Epithelial cell of esophagus (primary cell): ENCODE data around the gene GPR142.

Source experiments
- DNase-seq: peaks from one replicate; pipeline ENCODE4 v3.0.0; 2010; ENCODE audit warnings: low read depth
- H3K4me3 ChIP-seq: 2 replicates; pipeline ENCODE4 v1.5.1; 2011; ENCODE audit warnings: mild to moderate bottlenecking, low read length, control low read depth
- TF ChIP-seq, protein P1 (sequence below): IDR thresholded peaks from 2 replicates; pipeline ENCODE4 v1.5.1; 2011; ENCODE audit warnings: low read depth, mild to moderate bottlenecking, low read length, control low read depth, inconsistent platforms; ENCODE audit not compliant: insufficient read depth; ENCODE audit errors: missing control alignments

Gene GPR142

GRCh38 chr17:74358697-74359096 is 8.6 kb upstream of the GPR142 start:
- H3K4me3 ChIP-seq = no peak overlapping the region
- no peak for DNase-seq
- TF ChIP-seq, protein P1, sequence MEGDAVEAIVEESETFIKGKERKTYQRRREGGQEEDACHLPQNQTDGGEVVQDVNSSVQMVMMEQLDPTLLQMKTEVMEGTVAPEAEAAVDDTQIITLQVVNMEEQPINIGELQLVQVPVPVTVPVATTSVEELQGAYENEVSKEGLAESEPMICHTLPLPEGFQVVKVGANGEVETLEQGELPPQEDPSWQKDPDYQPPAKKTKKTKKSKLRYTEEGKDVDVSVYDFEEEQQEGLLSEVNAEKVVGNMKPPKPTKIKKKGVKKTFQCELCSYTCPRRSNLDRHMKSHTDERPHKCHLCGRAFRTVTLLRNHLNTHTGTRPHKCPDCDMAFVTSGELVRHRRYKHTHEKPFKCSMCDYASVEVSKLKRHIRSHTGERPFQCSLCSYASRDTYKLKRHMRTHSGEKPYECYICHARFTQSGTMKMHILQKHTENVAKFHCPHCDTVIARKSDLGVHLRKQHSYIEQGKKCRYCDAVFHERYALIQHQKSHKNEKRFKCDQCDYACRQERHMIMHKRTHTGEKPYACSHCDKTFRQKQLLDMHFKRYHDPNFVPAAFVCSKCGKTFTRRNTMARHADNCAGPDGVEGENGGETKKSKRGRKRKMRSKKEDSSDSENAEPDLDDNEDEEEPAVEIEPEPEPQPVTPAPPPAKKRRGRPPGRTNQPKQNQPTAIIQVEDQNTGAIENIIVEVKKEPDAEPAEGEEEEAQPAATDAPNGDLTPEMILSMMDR = no peak

DNA sequence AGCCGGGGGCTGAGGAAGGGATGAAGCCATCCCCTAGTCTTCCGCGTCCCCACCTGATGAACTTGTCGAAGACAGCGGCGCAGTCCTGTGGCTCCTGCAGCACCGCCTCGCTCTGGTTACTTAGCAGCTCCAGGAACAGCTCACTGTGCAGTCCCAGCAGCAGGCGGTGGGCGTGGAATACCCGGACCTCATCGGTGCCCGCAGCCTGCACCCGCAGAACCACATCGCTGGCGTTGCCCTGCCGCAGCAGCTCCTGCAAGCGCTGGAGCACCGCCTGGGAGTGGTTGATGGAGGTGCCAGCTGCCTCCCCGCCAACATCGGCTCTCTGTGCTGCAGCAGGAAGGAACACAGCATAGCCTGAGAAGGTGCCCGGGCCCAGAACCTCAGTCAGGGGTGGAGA is 7.4 kb upstream of the GPR142 start:
- TF ChIP-seq, protein P1 = no peak
- no peak for DNase-seq
- H3K4me3 ChIP-seq = no peak overlapping the region

GRCh38 chr17:74360899-74361229 is 6.4 kb upstream of the GPR142 start:
- no peak overlapping the region for H3K4me3 ChIP-seq
- no peak for DNase-seq
- TF ChIP-seq, protein P1 = no peak

DNA sequence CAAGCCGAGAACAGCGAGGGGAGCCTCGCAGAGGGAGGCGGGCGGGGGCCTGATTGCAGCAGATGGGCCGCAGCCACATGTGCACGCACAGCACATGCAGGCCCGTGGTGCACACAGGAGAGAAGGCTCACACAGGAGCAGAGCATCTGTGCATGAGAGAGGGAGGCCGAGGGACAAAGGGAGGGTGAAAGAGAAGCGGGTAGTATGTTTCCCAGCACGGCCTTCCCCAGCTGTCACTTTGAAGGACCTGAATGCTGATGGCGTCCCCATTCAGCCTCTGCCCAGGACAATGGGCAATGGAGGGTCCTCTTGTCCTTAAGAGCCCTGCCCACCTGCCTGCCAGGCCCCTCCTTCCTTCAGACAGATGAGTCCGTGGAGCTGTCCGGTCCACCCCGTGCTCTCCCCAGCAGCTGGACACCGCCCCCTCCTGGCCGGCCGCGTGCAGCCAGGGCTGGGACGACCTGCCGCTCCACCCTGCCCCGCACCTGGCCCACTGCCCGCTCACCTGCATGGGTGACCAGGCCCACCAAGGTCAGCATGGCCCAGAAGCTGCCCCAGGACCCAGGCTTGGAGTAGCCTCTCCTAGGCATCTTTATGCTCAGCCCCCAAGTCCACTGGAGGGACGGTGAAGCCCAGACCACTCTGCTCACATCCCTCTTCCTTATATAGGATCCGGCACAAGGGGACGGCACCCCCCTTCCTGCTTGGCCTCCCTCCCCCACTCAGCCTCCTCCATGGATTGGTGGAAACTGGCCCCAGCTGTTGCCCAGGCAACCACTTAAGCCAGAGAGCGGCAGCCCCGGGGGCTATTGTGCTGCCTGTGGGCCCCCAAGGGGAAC is 5.9 kb upstream of the GPR142 start, which contains the start of gene BTBD17:
TSS of gene BTBD17 (minus strand) at position 639 of the 839 bp plus-strand sequence. CDS start at position 590, 49 bp downstream.
- no peak within 1 kb of the TSS for H3K4me3 ChIP-seq
- DNase-seq = peak; percentile 17
- TF ChIP-seq, protein P1 = peak; percentile 38

DNA sequence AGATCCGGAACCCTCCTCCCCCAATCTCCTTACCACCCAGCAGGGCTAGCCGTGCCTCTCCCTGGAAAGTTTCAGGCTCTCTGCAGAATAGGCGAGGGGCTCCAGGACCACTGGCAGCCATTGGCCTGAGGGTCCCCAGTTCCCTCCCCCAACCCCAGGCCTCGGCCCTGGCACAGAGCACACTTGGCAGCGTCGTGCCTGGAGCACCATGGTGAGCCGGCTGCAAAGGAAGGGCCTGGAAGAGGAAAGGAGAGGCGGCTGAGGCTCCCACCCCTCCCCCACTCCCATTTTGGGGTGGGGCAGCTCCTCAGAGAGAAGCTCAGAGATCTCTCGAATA is 5.3 kb upstream of the GPR142 start:
- DNase-seq = no peak
- no peak overlapping the region for H3K4me3 ChIP-seq

DNA sequence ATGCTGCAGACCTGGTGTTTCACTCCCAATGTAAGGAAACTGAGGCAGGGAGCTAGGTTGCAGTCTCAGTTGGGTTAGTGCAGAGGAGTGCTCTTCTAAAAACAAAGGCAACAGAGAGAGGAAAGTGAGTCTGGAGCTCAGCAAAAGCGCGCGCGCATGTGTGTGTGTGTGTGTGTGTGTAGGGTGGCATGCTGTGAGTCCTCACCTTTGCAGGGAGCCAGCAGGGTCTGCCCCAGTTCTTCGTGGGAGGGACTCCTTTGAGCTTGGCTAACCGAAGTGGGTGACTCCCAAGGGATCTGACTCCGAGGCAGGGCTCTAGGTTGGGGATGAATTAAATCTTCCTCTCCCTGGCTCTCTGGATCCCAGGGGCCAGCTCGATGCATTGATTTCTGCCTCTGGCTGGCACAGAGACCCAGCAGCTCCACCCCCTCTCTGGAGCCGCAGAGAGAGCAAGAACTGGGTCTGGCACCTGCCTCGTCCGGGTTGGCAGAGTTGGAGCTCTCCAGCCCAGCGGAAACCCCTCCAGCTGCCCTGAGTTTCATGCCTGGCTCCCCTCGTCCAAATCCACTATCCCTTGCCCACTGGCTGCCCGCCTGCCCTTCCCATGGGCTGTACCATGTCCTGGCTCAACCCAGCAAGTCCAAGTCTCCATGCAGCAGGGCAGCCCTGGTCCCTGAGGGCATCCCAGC is 4.4 kb upstream of the GPR142 start:
- TF ChIP-seq, protein P1 = no peak
- DNase-seq = no peak
- no peak overlapping the region for H3K4me3 ChIP-seq

More for the DNA sequence above, 5.3 kb upstream of the GPR142 start:
- TF ChIP-seq, protein P1 = no peak
